GM19438 (cell line): ENCODE data around the gene REL.
"Not testable (repeated sequence)": the region's sequence is repeated elsewhere in the genome, so short reads cannot be mapped to it uniquely, and the experiment has no call there.

Source experiments
- ATAC-seq: cut with Tn5 transposase; IDR thresholded peaks from one replicate; pipeline ENCODE4 v1.9.1; 2021; ENCODE audit warnings: low read depth; ENCODE audit not compliant: unreplicated experiment

The REL gene

GRCh38 chr2:60867007-60867406, 14.4 kb upstream of the REL start:
- no peak for ATAC-seq

GRCh38 chr2:60867848-60868247, 13.5 kb upstream of the REL start:
- no peak for ATAC-seq

DNA sequence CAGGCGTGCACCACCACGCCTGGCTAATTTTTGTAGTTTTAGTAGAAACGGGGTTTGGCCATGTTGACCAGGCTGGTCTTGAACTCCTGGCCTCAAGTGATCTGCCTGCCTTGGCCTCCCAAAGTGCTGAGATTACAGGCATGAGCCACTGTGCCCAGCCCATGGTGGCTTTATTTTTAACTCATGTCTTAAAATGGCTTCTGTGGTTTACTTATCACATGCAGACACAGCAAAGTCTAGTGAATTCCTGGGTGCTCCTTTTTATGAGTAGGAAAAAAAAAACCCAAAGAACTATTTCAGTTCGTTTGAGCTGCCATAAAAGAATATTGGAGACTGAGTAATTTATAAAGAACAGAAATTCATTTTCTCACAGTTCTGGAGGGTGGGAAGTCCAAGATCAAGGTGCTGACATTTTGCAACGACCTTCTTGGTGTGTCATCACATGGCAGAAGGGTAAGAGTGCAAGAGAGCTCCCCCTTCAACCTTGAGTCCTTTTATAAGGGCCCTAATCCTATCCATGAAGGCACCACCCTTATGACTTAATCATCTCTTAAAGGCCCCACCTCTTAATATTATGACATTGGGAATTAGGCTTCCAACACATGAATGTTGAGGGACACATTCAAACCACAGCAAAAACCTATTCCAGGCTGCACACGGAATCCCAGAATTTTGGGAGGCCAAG, 12.6 kb upstream of the REL start:
- no peak for ATAC-seq

- ATAC-seq, result no peak
These were observed 8.9 kb upstream of the REL start for GRCh38 chr2:60872510-60872928.

GRCh38 chr2:60873381-60873780, 8.0 kb upstream of the REL start:
- ATAC-seq, result peak; percentile 80

DNA sequence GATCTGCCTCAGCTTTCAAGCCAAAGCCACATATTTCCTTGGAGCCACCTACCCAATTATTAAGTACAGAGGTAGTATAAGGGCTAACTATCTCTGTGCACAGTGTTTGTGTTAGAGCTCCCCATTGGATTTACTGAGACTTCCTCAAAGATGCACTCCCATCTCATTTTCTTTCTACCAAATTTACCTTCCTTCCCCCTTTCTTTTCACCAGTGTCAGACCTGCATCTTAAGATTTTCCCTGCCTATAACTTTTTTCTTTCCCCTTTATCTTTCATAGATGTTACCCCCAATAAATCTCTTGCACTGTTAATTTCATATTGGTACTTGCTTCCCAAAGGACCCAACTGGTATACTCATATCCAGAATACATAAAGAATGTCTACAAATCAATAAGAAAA, 5.9 kb upstream of the REL start:
- ATAC-seq, result no peak

DNA sequence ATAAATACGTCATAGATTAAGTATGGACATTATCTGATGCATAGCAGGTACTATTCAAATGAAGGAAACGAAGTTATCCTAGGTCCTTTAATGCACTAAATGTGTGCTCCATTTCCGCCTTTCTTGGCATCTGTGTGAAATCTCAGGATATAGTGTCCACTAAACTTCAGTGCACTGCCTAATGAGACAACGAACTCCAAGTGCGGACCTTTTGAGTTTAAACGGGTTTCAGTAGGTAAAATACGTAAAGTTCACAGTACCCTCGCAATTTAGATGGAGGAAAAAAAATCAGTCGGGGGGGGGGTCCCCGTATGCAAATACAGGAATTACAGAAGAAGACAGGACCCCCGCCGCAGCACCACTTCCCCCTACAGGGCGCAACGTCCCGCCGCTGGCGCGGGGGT, 729 bp upstream of the REL start:
- ATAC-seq, result peak; percentile 0

DNA sequence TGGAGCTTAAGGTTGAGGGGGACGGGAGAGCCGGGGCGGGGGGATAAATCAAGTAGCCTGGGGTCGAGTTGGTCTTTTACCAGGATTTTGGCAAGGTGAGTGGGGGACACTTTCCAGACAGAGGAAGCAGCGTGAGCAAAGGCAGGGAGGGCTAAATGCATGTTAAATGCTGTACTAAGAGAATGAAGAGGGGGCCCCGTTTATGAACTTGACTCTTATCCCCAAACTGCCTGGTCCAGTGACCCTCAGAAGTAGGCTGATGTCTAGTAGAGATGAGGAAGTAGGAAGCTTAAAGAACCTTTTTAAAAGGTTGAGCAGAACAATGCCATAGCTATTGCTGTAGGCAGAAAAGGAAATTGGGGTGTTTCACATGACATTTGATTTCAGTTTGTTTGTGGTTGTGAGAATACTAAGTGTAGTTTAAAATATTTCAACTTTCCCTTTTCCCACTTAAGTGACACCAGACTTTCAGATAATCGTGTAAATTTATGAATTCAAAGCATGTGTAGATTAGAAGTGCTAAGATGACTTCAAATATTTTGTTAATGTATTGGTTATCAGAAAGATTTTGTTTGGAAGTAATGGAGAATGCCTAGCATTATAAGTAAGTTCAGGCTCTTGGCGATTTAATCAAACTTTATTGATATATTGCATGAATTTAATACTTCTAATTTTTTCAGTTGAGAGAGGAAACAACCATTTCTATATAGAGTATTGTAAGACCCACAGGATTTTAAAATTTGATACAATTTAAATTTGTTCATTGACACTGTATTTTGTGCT, 1.8 kb downstream of the REL start:
- peak; percentile 30 for ATAC-seq

- no peak for ATAC-seq
These were observed 2.5 kb downstream of the REL start for GRCh38 chr2:60883896-60884295.

DNA sequence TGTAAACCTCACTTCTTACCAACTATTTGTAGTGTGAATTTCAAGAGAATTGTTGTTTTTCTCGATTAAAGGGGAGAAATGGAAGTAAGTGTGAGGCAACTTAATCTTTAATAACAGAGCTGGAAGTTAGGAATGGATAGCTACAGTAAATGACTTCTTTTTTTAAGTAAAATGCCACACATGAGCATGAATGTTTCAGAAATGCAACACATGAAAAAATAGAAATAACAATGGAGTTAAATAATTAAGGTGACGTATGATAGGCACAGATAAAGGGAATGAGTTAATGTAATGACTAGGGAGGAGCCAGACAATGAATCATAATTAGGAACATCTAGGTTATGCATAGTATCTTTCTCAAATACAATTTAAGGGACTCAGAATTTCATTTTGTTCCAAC, 3.4 kb downstream of the REL start:
- no peak for ATAC-seq

DNA sequence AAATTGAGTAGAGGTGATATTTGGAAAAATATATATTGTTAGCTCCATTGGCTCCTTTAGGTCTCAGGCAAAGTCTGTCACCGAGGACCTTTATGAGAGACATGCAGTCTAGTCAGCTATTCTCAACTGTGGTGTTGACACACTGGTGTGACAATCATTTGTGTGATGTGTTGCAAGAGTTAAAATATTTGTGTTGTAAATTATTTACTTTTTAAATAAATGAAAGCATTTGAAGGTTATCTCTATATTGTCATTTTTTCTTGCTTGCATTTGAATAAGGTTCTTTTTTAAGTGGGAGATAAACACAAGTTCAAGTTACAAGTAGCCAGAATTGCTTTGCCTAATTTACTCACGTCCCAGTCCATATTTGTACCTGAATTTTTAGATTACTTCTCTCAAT, 4.3 kb downstream of the REL start:
- ATAC-seq, result no peak

- ATAC-seq, result no peak
These were observed 5.6 kb downstream of the REL start for GRCh38 chr2:60886991-60887390.

- ATAC-seq, result no peak
These were observed 7.5 kb downstream of the REL start for GRCh38 chr2:60888853-60889252.

- not testable (repeated sequence) for ATAC-seq
These were observed 8.4 kb downstream of the REL start for GRCh38 chr2:60889581-60890392.

- no peak for ATAC-seq
These were observed 9.0 kb downstream of the REL start for GRCh38 chr2:60890393-60890707.

- ATAC-seq, result no peak
These were observed 9.8 kb downstream of the REL start for GRCh38 chr2:60891180-60891579.

DNA sequence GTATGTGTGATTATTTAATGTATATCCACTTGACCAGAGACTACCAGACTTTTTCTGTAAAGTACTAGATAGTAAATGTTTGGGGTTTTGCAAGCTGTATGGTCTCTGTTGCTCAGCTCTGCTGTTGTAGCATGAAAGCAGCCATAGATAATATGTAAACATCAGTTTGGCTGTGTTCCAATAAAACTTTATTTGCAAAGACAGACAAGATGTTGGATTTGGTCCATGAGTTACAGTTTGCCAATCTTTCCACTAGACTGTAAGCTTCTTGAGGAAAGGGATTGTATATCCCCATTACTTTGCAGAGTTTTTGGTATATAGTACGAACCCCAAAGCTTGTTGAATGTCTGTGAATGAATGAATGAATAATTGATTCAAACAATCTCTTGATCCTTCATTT, 17.2 kb downstream of the REL start:
- no peak for ATAC-seq

DNA sequence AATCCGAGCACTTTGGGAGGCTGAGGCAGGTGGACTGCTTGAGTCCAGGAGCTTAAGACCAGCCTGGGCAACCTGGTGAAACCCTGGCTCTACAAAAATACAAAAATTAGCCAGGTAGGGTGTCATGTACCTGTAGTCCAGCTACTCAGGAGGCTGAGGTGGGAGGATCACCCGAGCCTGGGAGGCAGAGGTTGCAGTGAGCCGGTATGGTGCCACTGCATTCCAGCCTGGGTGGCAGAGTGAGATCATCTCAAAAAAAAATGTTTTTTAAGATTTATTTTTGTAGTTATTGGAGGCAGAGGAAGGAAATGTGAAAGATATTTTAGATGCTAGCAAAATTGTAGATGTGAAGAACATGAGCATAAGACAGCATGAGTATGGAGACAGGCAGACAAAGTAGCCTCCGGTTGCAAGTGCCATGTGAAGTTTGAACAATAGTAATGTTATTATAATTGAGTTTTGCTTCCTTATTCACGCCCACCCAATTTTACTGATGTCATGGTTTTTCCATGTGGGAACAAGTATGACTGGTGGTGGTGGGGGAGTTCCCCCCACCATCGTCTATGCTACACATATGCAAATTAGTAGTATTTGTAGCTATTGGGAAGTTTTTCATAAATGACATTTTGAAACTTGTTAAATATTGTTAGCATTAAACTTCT, 18.0 kb downstream of the REL start:
- no peak for ATAC-seq

DNA sequence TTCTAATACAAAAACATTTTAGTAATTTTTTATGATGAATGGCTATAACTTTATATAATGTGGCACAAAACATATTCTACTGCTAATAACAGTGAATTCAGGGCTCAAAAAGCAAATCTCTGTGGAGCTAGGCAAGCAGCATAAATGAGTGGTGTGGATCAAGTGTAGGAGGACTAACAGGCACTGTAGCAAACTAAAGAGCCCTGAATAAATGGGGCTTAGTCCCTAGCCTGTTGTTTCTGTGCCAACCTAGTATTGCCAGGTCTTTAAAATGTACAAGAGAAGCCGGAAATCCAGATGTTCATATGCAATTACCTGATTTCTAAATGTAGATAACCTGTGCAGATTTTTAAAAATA, 18.5 kb downstream of the REL start:
- ATAC-seq, result no peak

DNA sequence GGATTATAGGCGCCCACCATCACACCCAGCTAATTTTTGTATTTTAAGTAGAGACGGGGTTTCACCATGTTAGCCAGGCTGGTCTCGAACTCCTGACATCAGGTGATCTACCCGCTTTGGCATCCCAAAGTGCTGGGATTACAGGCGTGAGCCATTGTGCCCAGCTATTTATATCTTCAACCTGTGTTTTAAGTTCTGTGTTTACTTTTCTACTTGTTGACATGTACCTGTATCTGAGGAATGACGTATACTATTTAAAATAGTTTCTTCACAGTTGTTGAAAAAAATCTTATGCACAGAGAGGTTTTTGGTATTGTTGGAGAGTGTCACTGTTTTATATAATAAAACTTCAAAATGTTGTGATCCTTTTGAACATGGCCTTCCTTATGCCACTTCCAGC, 19.9 kb downstream of the REL start:
- ATAC-seq, result not testable (repeated sequence)

DNA sequence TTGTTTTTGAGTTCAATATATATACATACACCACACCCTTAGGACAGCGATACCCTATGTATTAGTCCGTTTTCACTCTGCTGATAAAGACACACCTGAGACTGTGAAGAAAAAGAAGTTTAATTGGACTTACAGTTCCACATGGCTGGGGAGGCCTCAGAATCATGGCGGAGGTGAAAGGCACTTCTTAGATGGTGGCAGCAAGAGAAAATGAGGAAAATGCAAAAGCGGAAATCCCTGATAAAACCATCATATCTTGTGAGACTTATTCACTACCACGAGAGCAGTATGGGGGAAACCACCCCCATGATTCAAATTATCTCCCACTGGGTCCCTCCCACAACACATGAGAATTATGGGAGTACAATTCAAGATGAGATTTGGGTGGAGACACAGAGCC, 24.5 kb downstream of the REL start:
- ATAC-seq, result not testable (repeated sequence)
